Measurements from ENCODE around the gene ZNF503.

The ZNF503 gene

DNA sequence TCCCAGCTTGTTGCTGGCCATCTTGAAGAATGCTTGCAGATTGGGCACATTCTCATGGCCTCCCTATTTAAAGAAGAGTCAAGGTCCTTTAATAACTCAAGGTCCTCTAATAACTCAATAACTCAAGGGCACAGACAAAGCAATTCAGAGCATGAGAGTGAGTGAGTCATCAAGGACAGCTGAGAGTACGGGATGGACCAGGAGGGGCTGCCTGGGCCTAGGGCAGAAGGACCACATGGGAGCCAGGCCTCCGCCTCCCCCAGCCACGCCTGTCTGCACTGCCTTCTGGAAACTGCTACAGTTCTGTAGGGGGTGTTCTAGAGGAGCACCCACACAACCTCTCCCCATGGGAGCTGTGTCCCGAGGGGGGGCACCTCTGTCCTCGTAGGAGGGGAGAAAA lies 48.9 kb downstream of the ZNF503 start:
- no peak for DNase-seq (ENCODE audit: low spot score)

DNA sequence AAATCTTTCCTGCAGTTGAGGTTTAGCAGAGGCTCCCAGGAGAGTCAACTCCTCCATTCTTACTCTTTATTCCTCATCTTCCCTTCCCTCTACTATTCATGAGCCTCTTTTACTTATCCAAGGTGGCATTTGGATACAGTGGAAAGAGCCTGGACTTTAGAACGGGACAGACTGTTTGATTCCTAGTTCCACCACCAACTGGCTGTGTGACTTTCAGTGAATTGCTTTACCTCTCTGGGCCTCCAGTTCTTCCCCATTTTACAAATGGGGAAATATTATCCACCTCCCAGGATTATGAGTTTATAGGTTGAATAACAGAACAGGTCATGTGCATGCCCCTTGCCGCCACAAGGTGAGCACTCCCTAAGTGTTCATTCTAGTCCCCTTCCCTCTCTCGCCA lies 49.9 kb downstream of the ZNF503 start:
- DNase-seq (ENCODE audit: low spot score), result no peak

DNA sequence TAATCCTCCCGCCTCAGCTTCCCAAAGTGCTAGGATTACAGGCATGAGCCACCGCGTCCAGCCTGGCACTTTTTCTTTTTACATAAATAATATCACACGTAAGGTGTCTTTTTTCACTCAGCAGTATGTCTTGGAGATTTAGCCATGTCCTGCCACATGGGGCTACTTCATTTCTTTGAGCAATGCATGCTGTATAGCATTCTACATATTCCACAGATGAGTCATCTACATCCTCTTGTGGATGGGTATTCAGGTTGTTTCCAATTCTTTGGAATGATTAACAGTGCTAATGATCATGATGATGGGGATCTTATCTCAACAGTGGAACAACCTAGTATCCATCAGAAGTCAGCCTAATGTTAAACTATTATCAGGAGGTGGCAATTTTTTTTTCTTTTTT lies 50.8 kb downstream of the ZNF503 start:
- no peak for DNase-seq (ENCODE audit: low spot score)
